Smooth muscle cell (in vitro differentiated cells): ENCODE measurements around the gene PTPRJ. TPM values are rescaled to one million over a fixed set of nuclear protein-coding genes. Genes with fewer than 3 reads are reported as not detected.

Source experiments
- DNase-seq: peaks from one replicate; lab custom pipeline; 2025; ENCODE audit not compliant: unreplicated experiment; lab: John Stamatoyannopoulos, UW
- H2AFZ ChIP-seq: fragments of 200-600 bp; sonication (generic); 2 replicates; pipeline ENCODE4 v1.6.0; 2016; ENCODE audit warnings: antibody characterized with exemption, low read depth, mild to moderate bottlenecking
- H3F3A ChIP-seq: fragments of 200-600 bp; sonication (generic); 2 replicates; pipeline ENCODE4 v1.6.0; 2017; ENCODE audit warnings: antibody characterized with exemption, low read depth
- H3K27ac ChIP-seq: fragments of 200-600 bp; sonication (generic); 2 replicates; pipeline ENCODE4 v1.5.1; 2016; ENCODE audit warnings: low read depth, mild to moderate bottlenecking
- H3K27me3 ChIP-seq: fragments of 200-600 bp; sonication (generic); 2 replicates; pipeline ENCODE4 v1.6.1; 2016; ENCODE audit warnings: low read depth, mild to moderate bottlenecking
- H3K36me3 ChIP-seq: fragments of 200-600 bp; sonication (generic); 2 replicates; pipeline ENCODE4 v1.5.1; 2016; ENCODE audit warnings: low read depth
- H3K4me1 ChIP-seq: fragments of 200-600 bp; sonication (generic); 2 replicates; pipeline ENCODE4 v1.5.1; 2016; ENCODE audit warnings: low read depth
- H3K4me2 ChIP-seq: fragments of 200-600 bp; sonication (generic); 2 replicates; pipeline ENCODE4 v1.6.0; 2016; ENCODE audit warnings: mild to moderate bottlenecking
- H3K4me3 ChIP-seq: fragments of 200-600 bp; sonication (generic); 2 replicates; pipeline ENCODE4 v1.5.1; 2016; ENCODE audit warnings: mild to moderate bottlenecking
- H3K79me2 ChIP-seq: fragments of 200-600 bp; sonication (generic); 2 replicates; pipeline ENCODE4 v1.6.0; 2016; ENCODE audit warnings: low read depth, mild to moderate bottlenecking
- H3K9ac ChIP-seq: fragments of 200-600 bp; sonication (generic); 2 replicates; pipeline ENCODE4 v1.6.0; 2016; ENCODE audit warnings: low read depth
- H3K9me3 ChIP-seq: fragments of 200-600 bp; sonication (generic); replicated peaks from 2 replicates; pipeline ENCODE4 v1.5.1; 2016; ENCODE audit warnings: low read depth
- H4K20me1 ChIP-seq: fragments of 200-600 bp; sonication (generic); 2 replicates; pipeline ENCODE4 v1.6.0; 2016; ENCODE audit warnings: low read depth
- WGBS: methylation state at CpG from one replicate; pipeline ENCODE4 v1.1.7; 2016; ENCODE audit warnings: low lambda C conversion rate; 5-methylcytosine and 5-hydroxymethylcytosine counted together
- polyA plus RNA-seq: library from polyadenylated mRNA; unstranded; fragments of >200 nt; fragmentation: Nextera tagmentation; extraction: Ambion mirVana; gene quantifications from 2 replicates; pipeline ENCODE4 v1.2.1, GENCODE V29; 2016
- total RNA-seq: library from RNA; depleted of rRNA; stranded (reverse); fragments of >200 nt; gene quantifications from 2 replicates; pipeline ENCODE4 v1.2.3, GENCODE V29; 2014
- TF ChIP-seq, protein P1 (sequence below): fragments of 200-600 bp; sonication (generic); IDR thresholded peaks from 2 replicates; pipeline ENCODE4 v1.5.1; 2017; ENCODE audit warnings: borderline replicate concordance, mild to moderate bottlenecking, antibody characterized with exemption; ENCODE audit not compliant: insufficient read depth, poor library complexity, severe bottlenecking

The PTPRJ gene
- total and polyA plus RNA-seq, 2 experiments from 2014 or later, result 1.5 to 6.3 TPM

DNA sequence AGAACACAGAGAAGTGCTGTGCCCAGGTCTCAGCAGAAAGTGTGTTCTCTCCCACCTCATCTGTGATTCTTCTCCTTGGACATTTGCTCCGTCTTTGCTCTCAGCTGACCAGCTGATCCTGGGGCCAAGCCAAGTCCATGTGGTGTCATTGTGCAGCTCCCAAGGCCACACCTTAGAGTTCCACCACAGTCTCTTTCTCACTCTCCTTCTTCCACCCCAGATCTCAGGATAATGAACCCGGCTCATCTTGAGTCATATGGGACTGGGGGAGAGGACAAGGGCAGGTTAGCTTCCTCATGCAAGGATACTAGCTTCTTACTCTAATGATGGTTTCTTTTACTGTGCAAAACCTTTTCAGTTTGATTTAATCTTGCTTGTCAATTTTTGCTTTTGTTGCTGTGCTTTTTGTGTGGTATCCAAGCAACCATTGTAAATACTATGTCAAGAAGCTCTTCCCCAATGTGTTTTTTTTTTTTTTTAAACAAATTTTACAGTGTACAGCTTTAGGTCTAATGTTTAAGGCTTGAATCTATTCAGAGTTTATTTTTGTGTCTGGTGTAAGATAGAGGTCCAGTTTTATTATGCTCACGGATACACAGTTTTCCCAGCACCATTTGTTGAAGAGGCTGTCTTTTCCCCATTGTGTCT, 161.2 kb downstream of the PTPRJ start:
- no peak overlapping the region for H3K27ac ChIP-seq
- TF ChIP-seq, protein P1, sequence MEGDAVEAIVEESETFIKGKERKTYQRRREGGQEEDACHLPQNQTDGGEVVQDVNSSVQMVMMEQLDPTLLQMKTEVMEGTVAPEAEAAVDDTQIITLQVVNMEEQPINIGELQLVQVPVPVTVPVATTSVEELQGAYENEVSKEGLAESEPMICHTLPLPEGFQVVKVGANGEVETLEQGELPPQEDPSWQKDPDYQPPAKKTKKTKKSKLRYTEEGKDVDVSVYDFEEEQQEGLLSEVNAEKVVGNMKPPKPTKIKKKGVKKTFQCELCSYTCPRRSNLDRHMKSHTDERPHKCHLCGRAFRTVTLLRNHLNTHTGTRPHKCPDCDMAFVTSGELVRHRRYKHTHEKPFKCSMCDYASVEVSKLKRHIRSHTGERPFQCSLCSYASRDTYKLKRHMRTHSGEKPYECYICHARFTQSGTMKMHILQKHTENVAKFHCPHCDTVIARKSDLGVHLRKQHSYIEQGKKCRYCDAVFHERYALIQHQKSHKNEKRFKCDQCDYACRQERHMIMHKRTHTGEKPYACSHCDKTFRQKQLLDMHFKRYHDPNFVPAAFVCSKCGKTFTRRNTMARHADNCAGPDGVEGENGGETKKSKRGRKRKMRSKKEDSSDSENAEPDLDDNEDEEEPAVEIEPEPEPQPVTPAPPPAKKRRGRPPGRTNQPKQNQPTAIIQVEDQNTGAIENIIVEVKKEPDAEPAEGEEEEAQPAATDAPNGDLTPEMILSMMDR, result no peak

DNA sequence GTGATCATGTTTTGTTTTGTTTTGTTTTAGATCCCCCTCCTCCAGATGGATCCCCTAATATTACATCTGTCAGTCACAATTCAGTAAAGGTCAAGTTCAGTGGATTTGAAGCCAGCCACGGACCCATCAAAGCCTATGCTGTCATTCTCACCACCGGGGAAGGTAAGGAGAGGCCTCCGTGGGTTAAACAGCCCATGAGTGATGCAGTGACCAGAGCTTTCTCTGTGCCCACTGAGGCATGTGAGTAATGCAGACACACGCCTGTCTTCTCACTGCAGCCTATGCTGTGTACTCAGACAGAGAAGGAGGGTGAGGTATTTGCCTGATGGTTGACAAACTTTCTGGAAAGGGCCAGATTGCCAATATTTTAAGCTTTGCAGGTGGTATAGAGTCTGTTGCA, 162.5 kb downstream of the PTPRJ start:
- Histone ChIP-seq H3F3A (no peaks in the 10 kb centered on the region), H3K79me2 (no peaks in the 10 kb centered on the region), H3K27ac (no peak overlapping the region), H3K4me1 (no peaks in the 10 kb centered on the region), H2AFZ (no peak overlapping the region), H3K36me3 (no peaks in the 10 kb centered on the region), H3K27me3 (no peaks in the 10 kb centered on the region), H4K20me1 (no peaks in the 10 kb centered on the region), H3K4me3 (no peak overlapping the region), H3K9me3 (no peaks in the 10 kb centered on the region), H3K4me2 (no peak overlapping the region), H3K9ac (no peak overlapping the region)
- TF ChIP-seq, protein P1, result no peak
- DNase-seq, result no peak
- 84% methylated on average over 4 of the region's 4 CpGs for WGBS

More for the DNA sequence above, 161.2 kb downstream of the PTPRJ start:
- no peaks in the 10 kb centered on the region for H3F3A ChIP-seq
- H3K4me3 ChIP-seq, result no peak overlapping the region
- H3K4me2 ChIP-seq, result no peak overlapping the region
- no peaks in the 10 kb centered on the region for H3K9me3 ChIP-seq
- no peaks in the 10 kb centered on the region for H4K20me1 ChIP-seq
- WGBS, result 96% methylated on average over 3 of the region's 3 CpGs
- H2AFZ ChIP-seq, result no peak overlapping the region
- H3K79me2 ChIP-seq, result no peaks in the 10 kb centered on the region
- no peaks in the 10 kb centered on the region for H3K4me1 ChIP-seq
- DNase-seq, result no peak
- no peaks in the 10 kb centered on the region for H3K27me3 ChIP-seq
- no peaks in the 10 kb centered on the region for H3K36me3 ChIP-seq
- no peak overlapping the region for H3K9ac ChIP-seq

GRCh38 chr11:48148749-48149148, 168.4 kb downstream of the PTPRJ start:
- no peak overlapping the region for H3K4me3 ChIP-seq
- no peaks in the 10 kb centered on the region for H3K27me3 ChIP-seq
- H2AFZ ChIP-seq, result no peak overlapping the region
- H3K9ac ChIP-seq, result no peak overlapping the region
- H3F3A ChIP-seq, result no peaks in the 10 kb centered on the region
- H3K27ac ChIP-seq, result no peak overlapping the region
- TF ChIP-seq, protein P1, result no peak
- H3K9me3 ChIP-seq, result no peaks in the 10 kb centered on the region
- DNase-seq, result no peak
- no peak overlapping the region for H3K4me2 ChIP-seq
- 93% methylated on average over 3 of the region's 3 CpGs for WGBS
- H3K79me2 ChIP-seq, result no peaks in the 10 kb centered on the region
- no peaks in the 10 kb centered on the region for H3K4me1 ChIP-seq
- no peaks in the 10 kb centered on the region for H4K20me1 ChIP-seq
- H3K36me3 ChIP-seq, result peaks cover 7% of the 10 kb centered on the region

DNA sequence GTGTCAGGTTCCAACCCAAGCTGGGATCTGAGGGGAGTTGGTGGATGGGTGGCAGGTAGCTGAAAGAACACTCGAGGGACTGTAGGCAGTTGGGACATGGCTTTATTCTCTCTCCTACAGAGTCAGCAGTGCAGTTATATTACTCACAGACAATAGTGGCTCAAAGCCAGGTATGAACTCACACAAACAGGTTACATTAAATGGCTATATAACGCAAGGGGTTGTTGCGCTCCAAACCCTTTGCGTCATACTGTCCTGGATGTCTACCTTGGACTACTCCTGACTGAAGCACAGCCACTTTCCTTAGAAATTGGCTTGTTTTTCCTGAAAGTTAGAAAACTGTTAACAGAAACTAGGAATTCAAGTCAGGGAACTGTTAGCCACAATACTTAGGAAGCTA, 169.9 kb downstream of the PTPRJ start:
- no peak overlapping the region for H3K4me2 ChIP-seq
- no peak for DNase-seq
- WGBS, result 98% methylated on average over 4 of the region's 4 CpGs
- no peak overlapping the region for H2AFZ ChIP-seq
- H3K4me3 ChIP-seq, result no peak overlapping the region
- peaks cover 13% of the 10 kb centered on the region for H3K36me3 ChIP-seq
- H3K27me3 ChIP-seq, result no peaks in the 10 kb centered on the region
- TF ChIP-seq, protein P1, result no peak
- no peaks in the 10 kb centered on the region for H3F3A ChIP-seq
- no peaks in the 10 kb centered on the region for H3K4me1 ChIP-seq
- no peaks in the 10 kb centered on the region for H3K79me2 ChIP-seq
- no peaks in the 10 kb centered on the region for H3K9me3 ChIP-seq
- no peak overlapping the region for H3K9ac ChIP-seq
- H3K27ac ChIP-seq, result no peak overlapping the region
- no peaks in the 10 kb centered on the region for H4K20me1 ChIP-seq
